ENCODE results near the gene GPR3.
"Not testable (repeated sequence)": the region's sequence is repeated elsewhere in the genome, so short reads cannot be mapped to it uniquely, and the experiment has no call there.

GPR3 gene

DNA sequence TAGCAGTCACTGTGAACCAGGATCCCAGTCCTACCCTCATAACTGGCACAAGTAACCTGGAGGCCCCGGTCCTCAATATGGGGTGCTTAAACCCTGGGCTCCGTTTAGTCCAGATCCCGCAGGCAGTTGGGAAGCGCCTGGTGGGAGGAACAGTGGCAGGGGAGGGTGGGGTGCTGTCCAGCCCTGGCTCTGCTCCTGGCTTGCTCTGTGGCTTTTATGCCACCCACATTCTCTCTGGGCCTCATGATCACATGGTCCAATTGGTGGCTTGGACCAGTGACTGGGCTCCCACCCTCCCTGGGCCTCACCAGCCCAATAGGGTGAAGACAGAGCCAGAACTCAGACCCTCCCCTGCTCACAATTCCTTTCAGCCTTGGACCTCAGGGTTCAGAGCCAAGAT is 12.2 kb upstream of the GPR3 start:
- DNase-seq, result no peak

GRCh38 chr1:27380766-27381733 is 11.4 kb upstream of the GPR3 start:
- no peak for DNase-seq

GRCh38 chr1:27381969-27382762 is 10.3 kb upstream of the GPR3 start:
- no peak for DNase-seq

DNA sequence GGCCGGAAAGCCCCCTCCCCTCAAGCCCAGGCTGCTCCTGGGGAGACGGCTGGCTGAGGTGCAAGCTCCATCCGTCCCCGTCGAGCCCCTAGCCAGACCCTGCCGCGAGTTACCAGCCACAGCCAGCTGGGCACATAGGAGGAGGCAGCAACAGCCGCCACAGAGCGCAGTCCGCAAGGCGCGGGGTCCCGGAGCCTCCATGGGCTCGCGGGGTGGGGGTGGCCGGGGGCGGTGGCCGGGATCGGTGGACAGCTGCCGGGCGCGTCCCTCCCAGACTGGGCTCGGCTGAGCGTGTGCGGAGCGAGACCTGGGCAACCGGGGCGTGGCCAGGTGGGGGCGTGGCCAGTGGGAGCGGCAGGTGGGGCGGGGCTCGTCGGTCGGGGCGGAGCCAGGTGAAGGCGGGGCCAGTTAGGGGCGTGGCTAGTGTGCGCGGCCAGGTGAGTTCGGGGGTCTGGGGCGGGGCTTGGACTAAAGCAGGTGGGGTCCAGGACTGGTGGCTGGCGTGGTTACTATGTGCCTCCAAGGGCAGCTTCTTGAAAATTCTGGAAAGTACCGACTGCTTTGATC is 9.3 kb upstream of the GPR3 start, which contains the start of gene CD164L2:
Gene CD164L2, minus strand, starts transcription at position 295 of the 567 bp plus-strand sequence. Its CDS starts 94 bp downstream, at position 201.
- no peak for DNase-seq

- no peak for DNase-seq
These were observed 8.8 kb upstream of the GPR3 start for GRCh38 chr1:27383661-27384060.

DNA sequence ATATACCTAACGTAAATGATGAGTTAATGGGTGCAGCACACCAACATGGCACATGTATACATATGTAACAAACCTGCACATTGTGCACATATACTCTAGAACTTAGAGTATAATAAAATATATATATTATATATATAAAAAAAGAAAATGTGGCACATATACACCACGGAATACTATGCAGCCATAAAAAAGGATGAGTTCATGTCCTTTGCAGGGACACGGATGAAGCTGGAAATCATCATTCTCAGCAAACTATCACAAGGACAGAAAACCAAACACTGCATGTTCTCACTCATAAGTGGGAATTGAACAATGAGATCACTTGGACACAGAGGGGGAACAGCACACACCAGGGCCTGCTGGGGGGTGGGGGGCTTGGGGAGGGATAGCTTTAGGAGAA is 7.6 kb upstream of the GPR3 start:
- not testable (repeated sequence) for DNase-seq

- DNase-seq, result peak in 1 of 2 experiments; percentile 48
These were observed 4.0 kb upstream of the GPR3 start for GRCh38 chr1:27388337-27389005.

DNA sequence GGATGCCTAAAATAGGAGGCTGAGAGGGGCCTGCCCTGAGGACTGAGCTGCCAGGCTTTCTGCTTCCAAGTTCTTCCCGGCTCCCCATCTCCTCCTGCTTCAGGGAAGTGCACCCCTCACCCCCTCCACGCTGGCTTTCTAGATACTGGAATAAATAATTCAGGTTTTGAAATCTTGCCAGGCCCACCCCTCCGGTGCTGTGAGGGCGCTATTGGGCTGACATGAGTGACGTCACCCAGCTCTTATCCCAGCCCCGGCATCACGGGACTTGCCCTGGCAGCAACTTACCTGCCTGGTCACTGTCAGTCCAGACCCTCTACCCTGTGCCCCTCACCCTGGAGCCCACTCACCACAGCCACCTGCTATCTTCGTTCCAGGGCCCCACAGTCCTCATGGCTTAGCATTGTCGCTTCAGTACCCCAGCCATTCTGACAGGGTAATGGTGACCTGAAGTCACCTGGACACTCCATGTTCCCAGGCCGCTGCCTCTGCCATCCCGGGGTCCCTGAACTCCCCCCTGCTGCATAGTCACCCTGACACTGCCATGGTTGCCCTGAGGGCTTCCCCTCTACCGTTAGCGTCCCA is 819 bp upstream of the GPR3 start:
- no peak for DNase-seq

DNA sequence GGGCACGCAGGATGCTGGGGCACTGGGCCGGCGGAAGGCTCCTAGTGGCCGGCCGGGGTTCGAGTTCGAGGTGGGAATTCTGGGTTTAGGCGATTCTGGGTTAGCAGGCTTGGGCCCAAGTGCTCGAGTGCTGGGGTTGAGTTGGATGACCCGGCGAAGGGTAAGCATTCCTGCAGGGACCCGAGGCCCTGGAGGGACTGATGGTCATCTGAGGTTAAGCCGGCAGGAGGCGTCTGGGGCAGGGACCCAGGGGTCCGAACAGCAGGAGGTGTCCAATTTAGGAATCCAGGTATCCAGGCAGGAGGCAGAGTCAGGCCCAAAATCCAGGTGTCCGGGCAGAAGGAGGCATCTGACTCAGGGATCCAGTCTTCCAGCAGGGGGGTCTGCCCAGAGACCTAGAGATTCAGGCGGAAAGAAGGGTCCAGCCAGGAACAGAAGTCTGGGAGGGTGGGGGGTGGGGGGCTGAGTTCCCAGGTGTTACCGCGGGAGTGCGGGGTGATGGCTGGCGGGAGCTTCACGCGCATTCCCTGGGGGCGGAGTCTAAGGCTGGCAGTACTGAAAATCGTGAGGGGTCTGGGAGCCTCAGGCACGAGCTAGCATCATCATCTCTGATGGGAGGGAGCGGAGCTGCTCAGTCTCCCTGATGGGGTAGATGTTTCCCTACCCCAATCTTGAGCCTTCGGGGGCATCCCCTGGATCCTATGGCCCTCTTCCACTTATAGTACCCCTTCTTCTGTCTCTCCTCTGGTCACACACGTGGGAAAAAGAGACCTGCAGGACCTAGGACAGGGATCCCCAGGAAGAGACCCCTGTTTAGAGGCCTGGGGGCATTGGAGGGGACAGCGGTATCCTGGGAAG is 585 bp downstream of the GPR3 start:
- DNase-seq, result no peak

DNA sequence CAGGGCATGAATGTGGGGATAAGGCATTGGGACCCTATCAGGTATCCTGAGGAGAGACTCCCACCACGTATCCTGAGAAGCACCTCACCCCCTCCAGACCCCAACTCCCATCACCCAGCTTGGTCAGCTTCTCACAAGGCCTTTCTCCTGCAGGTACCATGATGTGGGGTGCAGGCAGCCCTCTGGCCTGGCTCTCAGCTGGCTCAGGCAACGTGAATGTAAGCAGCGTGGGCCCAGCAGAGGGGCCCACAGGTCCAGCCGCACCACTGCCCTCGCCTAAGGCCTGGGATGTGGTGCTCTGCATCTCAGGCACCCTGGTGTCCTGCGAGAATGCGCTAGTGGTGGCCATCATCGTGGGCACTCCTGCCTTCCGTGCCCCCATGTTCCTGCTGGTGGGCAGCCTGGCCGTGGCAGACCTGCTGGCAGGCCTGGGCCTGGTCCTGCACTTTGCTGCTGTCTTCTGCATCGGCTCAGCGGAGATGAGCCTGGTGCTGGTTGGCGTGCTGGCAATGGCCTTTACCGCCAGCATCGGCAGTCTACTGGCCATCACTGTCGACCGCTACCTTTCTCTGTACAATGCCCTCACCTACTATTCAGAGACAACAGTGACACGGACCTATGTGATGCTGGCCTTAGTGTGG is 1.3 kb downstream of the GPR3 start:
- DNase-seq, result no peak

GRCh38 chr1:27394282-27394658 is 1.8 kb downstream of the GPR3 start:
- no peak for DNase-seq

GRCh38 chr1:27394925-27395324 is 2.5 kb downstream of the GPR3 start:
- DNase-seq, result no peak

DNA sequence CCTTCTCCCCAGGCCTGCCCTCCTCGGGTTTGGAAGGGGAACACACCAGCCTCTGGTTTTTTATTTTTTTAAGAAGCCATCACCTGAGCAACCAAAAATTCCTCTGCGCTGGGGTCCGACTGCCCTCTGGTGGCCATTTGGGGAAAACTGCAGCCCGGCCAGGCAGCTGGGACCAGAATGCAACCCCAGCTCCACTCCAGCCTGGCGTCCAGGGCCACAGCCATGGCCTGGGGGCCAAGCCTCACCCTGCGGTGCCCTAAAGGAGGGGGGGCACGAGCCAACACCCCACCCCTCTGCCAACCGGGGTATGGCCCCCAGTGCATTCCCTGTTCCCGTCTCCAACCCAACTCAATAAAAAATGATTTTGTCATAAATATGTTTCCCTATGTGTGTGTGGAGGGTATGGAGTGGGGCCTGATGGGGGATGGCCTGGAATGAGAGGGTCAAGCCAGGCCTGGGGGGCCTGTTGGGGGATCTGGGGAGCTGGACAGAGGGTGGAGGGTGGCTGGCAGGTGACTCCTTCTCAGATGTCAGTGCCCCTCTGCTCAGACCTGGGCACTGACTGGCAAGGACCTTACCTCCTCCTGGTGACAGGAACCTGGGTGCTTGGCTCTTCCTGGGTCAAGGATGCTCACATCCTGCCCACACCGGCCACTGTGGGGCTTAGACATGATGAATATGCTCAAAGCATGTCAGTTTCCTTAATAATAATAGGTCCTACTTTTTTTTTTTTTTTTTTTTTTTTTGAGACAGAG is 3.2 kb downstream of the GPR3 start:
- DNase-seq, result peak; percentile 46 to 50

- no peak for DNase-seq
These were observed 4.7 kb downstream of the GPR3 start for GRCh38 chr1:27397110-27397509.

DNA sequence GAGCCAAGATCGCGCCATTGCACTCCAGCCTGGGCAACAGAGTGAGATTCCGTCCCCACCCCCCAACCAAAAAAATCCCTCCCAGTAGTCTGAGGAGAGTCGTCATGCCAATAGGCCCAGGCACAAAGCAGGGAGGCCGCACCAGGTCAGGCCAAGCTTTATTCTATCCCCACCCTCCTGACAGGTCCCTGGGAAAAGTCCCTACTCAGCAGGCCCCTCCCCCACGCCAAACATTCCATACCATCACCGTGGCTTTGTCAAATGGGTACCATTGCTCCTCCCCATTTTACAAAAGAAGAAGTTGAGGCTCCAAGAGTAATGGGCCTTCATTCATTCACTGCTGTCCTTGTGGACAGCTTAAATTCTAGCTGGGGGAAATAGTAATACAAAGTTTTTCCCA is 5.3 kb downstream of the GPR3 start:
- no peak for DNase-seq

- DNase-seq, result no peak
These were observed 6.2 kb downstream of the GPR3 start for GRCh38 chr1:27398405-27399149.

DNA sequence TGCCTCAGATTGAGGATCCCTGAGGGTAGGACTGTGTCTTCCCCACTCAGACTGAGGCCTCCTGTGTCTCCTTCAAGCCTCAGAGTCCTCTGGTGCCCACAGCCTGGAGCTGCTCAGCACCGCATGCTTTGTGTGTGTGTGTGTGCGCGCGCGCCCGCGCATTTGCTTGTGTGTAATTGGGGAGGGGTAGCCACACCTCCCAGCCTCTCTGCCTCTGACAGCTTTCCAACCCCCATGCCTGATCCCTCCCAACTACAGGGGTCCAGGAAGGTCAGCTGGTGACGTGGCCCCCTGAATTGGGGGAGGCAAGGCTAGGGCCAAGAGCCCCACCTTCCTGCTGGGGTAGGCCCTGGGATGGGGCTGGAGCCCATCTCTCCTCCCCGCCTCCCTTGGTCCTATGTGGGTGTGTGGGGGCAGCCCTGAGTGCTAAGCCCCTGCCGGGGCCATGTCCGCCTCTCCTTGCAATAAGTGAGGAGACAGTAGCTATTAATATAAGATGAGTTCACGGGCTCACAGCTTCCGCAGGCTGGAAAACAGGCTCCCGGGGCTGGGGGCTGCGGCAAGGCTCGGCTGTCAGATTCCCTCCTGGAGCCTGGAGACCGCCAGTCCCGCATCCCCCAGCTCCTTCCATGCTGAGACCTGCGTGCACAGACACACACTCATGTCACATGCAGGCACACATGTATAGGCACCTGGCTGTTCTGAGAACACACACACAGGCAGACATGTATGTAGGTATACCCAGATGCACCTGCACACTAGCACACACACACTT is 7.0 kb downstream of the GPR3 start:
- no peak for DNase-seq

All from SW 1271 (cell line).